ENCODE data around the gene SMU1. TPM values are rescaled to one million over a fixed set of nuclear protein-coding genes. Genes with fewer than 3 reads are reported as not detected.

The SMU1 gene
- total and polyA plus RNA-seq, 11 donors: 6.7 to 19.4 (median 15.2) TPM

- Histone ChIP-seq H3K4me3 (no peak overlapping the region), H3K4me1 (peaks cover 7 to 61% (median 34%) of the 10 kb centered on the region in 12 donors), H3K9me3 (no peaks in the 10 kb centered on the region), H3K27me3 (no peaks in the 10 kb centered on the region), H3K27ac (peak overlapping the region; percentile 62 to 93 (median 79)), H3K36me3 (peaks cover 0 to 24% (median 13%) of the 10 kb centered on the region in 9 donors)
- TF ChIP-seq POLR2A (IDR thresholded peaks at IDR 0.05) (no peak), CTCF (IDR thresholded peaks at IDR 0.05) (no peak)
- 55 to 62% (median 57%) methylated on average over 4 of the region's 4 CpGs for WGBS, 4 donors
- DNase-seq (no peak), ATAC-seq (peak in 1 of 4 donors; percentile 2)
- intact Hi-C loops (cut with DNase I): loop anchor here in 7 of 10 donors (2.0 to 10.0 kb wide), 4 partner anchors 58 to 66 kb away; partner anchors contain the start of gene B4GALT1 (in 6 of the 7)
These were observed 29.9 kb upstream of the SMU1 start for GRCh38 chr9:33106372-33106771.

GRCh38 chr9:33105959-33106358 is 29.5 kb upstream of the SMU1 start:
- no peak for TF ChIP-seq POLR2A (IDR thresholded peaks at IDR 0.05)
- TF ChIP-seq CTCF (IDR thresholded peaks at IDR 0.05): no peak
- Histone ChIP-seq H3K4me1 (peaks cover 7 to 65% (median 38%) of the 10 kb centered on the region in 12 donors), H3K27ac (peak overlapping the region in 11 of 12 donors; percentile 62 to 93 (median 79)), H3K36me3 (peaks cover 0 to 22% (median 9%) of the 10 kb centered on the region in 9 donors), H3K27me3 (no peaks in the 10 kb centered on the region), H3K4me3 (no peak overlapping the region), H3K9me3 (no peaks in the 10 kb centered on the region)
- ATAC-seq: peak in 1 of 4 donors; percentile 7
- WGBS, 4 donors: 64 to 84% (median 75%) methylated on average over 1 of the region's 1 CpG
- intact Hi-C loops (cut with DNase I): loop anchor here in 7 of 10 donors (2.0 to 10.0 kb wide), 4 partner anchors 59 to 66 kb away; partner anchors contain the start of gene B4GALT1 (in 6 of the 7)
- DNase-seq: no peak

- no peaks in the 10 kb centered on the region for H3K9me3 ChIP-seq
- ATAC-seq (no peak), DNase-seq (no peak)
- TF ChIP-seq CTCF (IDR thresholded peaks at IDR 0.05) (no peak), POLR2A (IDR thresholded peaks at IDR 0.05) (no peak)
- peaks cover 7 to 65% (median 38%) of the 10 kb centered on the region in 12 donors for H3K4me1 ChIP-seq
- H3K27ac ChIP-seq: peak overlapping the region in 2 of 12 donors; percentile 81 to 84
- peaks cover 0 to 17% (median 4%) of the 10 kb centered on the region in 9 donors for H3K36me3 ChIP-seq
- H3K27me3 ChIP-seq: no peaks in the 10 kb centered on the region
- WGBS, 4 donors: 55 to 69% (median 66%) methylated on average over 5 of the region's 5 CpGs
- no peak overlapping the region for H3K4me3 ChIP-seq
- intact Hi-C loops (cut with DNase I): loop anchor here in 6 of 10 donors (5.0 to 10.0 kb wide), 3 partner anchors 59 to 67 kb away; partner anchors contain the start of gene B4GALT1 (in 5 of the 6)
These were observed 29.0 kb upstream of the SMU1 start for GRCh38 chr9:33105504-33105903.

GRCh38 chr9:33104401-33104800 is 27.9 kb upstream of the SMU1 start:
- TF ChIP-seq CTCF (IDR thresholded peaks at IDR 0.05): no peak
- TF ChIP-seq POLR2A (IDR thresholded peaks at IDR 0.05): no peak
- no peaks in the 10 kb centered on the region for H3K27me3 ChIP-seq
- no peaks in the 10 kb centered on the region for H3K9me3 ChIP-seq
- WGBS, 4 donors: 89 to 99% (median 96%) methylated on average over 4 to 7 of the region's 7 CpGs
- peak overlapping the region in 3 of 12 donors; percentile 24 to 39 (median 28) for H3K27ac ChIP-seq
- H3K4me1 ChIP-seq: peaks cover 7 to 58% (median 38%) of the 10 kb centered on the region in 12 donors
- no peak for DNase-seq
- peaks cover 0 to 6% (median 0%) of the 10 kb centered on the region in 9 donors for H3K36me3 ChIP-seq
- intact Hi-C loops (cut with DNase I): loop anchor here in 3 of 10 donors (5.0 to 10.0 kb wide), 3 partner anchors 60 to 123 kb away; partner anchors contain the start of gene B4GALT1 (in 2 of the 3)
- no peak for ATAC-seq
- no peak overlapping the region for H3K4me3 ChIP-seq
